Keratinocyte (primary cell): ENCODE measurements around the gene UBR2. TPM values are rescaled to one million over a fixed set of nuclear protein-coding genes. Genes with fewer than 3 reads are reported as not detected.
A peak's percentile ranks its signal among the peaks of the same experiment; 100 is the strongest.

Source experiments
- DNase-seq: peaks from one replicate; pipeline ENCODE4 v3.0.0-alpha.2; 2011; ENCODE audit warnings: low read depth, missing footprints, low spot score
- FAIRE-seq: peaks from 2 replicates; lab custom pipeline; 2011; peaks lifted over from hg19 to GRCh38; lab: Jason Lieb, UNC
- H2AFZ ChIP-seq: 2 replicates; pipeline ENCODE4 v1.6.0; 2012; ENCODE audit warnings: low read length, control low read depth, inconsistent platforms; ENCODE audit not compliant: control insufficient read depth
- H3K27ac ChIP-seq: 2 replicates; pipeline ENCODE4 v1.5.1; 2011; ENCODE audit warnings: low read length; ENCODE audit not compliant: control insufficient read depth, insufficient read depth
- H3K27me3 ChIP-seq: 3 replicates; pipeline ENCODE4 v1.6.0; 2011; ENCODE audit warnings: low read length; ENCODE audit not compliant: control insufficient read depth, insufficient read depth; ENCODE audit errors: extremely low read depth
- H3K36me3 ChIP-seq, 2 experiments: 2 replicates in 1 of 2; 3 replicates in 1 of 2; pipeline ENCODE4 v1.5.1; 2011; ENCODE audit warnings: low read length in 2 of 2, mild to moderate bottlenecking in 1 of 2; ENCODE audit not compliant: control insufficient read depth in 2 of 2, insufficient read depth in 2 of 2; ENCODE audit errors: extremely low read depth in 1 of 2
- H3K4me1 ChIP-seq: 3 replicates; pipeline ENCODE4 v1.5.1; 2011; ENCODE audit warnings: low read length; ENCODE audit not compliant: control insufficient read depth, insufficient read depth; ENCODE audit errors: extremely low read depth
- H3K4me2 ChIP-seq: 3 replicates; pipeline ENCODE4 v1.6.0; 2011; ENCODE audit warnings: low read depth, low read length; ENCODE audit not compliant: control insufficient read depth, insufficient read depth; ENCODE audit errors: extremely low read depth
- H3K4me3 ChIP-seq, 3 experiments: fragments of 200-600 bp in 1 of 3; sonication (generic) in 1 of 3; 2 replicates in 2 of 3; 3 replicates in 1 of 3; pipeline ENCODE4 v1.5.1; 2011 to 2016; ENCODE audit warnings: low read length in 3 of 3, mild to moderate bottlenecking in 3 of 3, control low read depth in 2 of 3, inconsistent platforms in 1 of 3, low read depth in 1 of 3, mixed read lengths in 1 of 3, mixed run types in 1 of 3, moderate library complexity in 1 of 3; ENCODE audit not compliant: control insufficient read depth in 2 of 3, insufficient read depth in 2 of 3; ENCODE audit errors: extremely low read depth in 1 of 3
- H3K79me2 ChIP-seq: 2 replicates; pipeline ENCODE4 v1.6.0; 2012; ENCODE audit warnings: low read length; ENCODE audit not compliant: control insufficient read depth, insufficient read depth
- H3K9ac ChIP-seq: 3 replicates; pipeline ENCODE4 v1.6.0; 2011; ENCODE audit warnings: low read length; ENCODE audit not compliant: control insufficient read depth, insufficient read depth; ENCODE audit errors: extremely low read depth
- H3K9me1 ChIP-seq: 3 replicates; pipeline ENCODE4 v1.6.0; 2011; ENCODE audit warnings: low read length; ENCODE audit not compliant: control insufficient read depth, insufficient read depth; ENCODE audit errors: extremely low read depth
- H3K9me3 ChIP-seq: 2 replicates; pipeline ENCODE4 v1.5.1; 2012; ENCODE audit warnings: low read depth, low read length; ENCODE audit not compliant: control insufficient read depth
- H4K20me1 ChIP-seq: 3 replicates; pipeline ENCODE4 v1.6.0; 2011; ENCODE audit warnings: low read length; ENCODE audit not compliant: control insufficient read depth, insufficient read depth; ENCODE audit errors: extremely low read depth
- CTCF ChIP-seq, 3 experiments: IDR thresholded peaks in 1 of 3; conservative IDR thresholded peaks in 1 of 3; optimal IDR thresholded peaks in 1 of 3; 2 replicates in 2 of 3; 3 replicates in 1 of 3; pipeline versions ENCODE3 to v1.5.1; 2011; ENCODE audit warnings: low read length in 3 of 3, mild to moderate bottlenecking in 3 of 3, moderate library complexity in 2 of 3, control low read depth in 1 of 3, inconsistent platforms in 1 of 3; ENCODE audit not compliant: insufficient read depth in 2 of 3; ENCODE audit errors: extremely low read depth in 1 of 3
- EZH2 ChIP-seq: IDR thresholded peaks from one replicate; pipeline ENCODE4 v1.6.1; 2012; ENCODE audit warnings: inconsistent platforms, mild to moderate bottlenecking, low read length, moderate library complexity
- dilution Hi-C: fragments of 300-500 bp; cut with MboI; formaldehyde crosslinking; loops from one replicate; pipeline ENCODE4 v1.7.0; 2020; ENCODE audit warnings: low sequenced_read_pairs; ENCODE audit not compliant: extremely low pct_ligation_motif_present
- polyA plus RNA-seq, 5 experiments: library from polyadenylated mRNA; depleted of rRNA in 3 of 5; stranded (reverse) in 3 of 5; stranded (forward) in 1 of 5; unstranded in 1 of 5; fragments of >200 nt; gene quantifications; 1 replicate in 1 of 5; 2 replicates in 3 of 5; 3 replicates in 1 of 5; pipeline versions ENCODE4 v1.2.1 to v1.2.3, GENCODE V29; 2011 to 2012; ENCODE audit warnings: missing spikeins in 2 of 5, low read depth in 1 of 5, low replicate concordance in 1 of 5

The UBR2 gene
- polyA plus RNA-seq, 1 donor (not counting 4 experiments of a cell fraction or from before 2014, with no cell fraction given) = 21.6 TPM

GRCh38 chr6:42715871-42716270 lies 152.0 kb downstream of the UBR2 start:
- no peaks in the 10 kb centered on the region for H4K20me1 ChIP-seq
- dilution Hi-C loops = no loop called here
- DNase-seq = no peak

GRCh38 chr6:42720739-42721138 lies 156.9 kb downstream of the UBR2 start:
- no peaks in the 10 kb centered on the region for H3K9me3 ChIP-seq
- no peak overlapping the region for H3K4me3 ChIP-seq
- H2AFZ ChIP-seq = no peak overlapping the region
- H3K4me1 ChIP-seq = peaks cover 5% of the 10 kb centered on the region
- H3K79me2 ChIP-seq = no peaks in the 10 kb centered on the region
- no peaks in the 10 kb centered on the region for H4K20me1 ChIP-seq
- FAIRE-seq = peak; percentile 9
- no peaks in the 10 kb centered on the region for H3K9me1 ChIP-seq
- no peaks in the 10 kb centered on the region for H3K36me3 ChIP-seq
- TF ChIP-seq EZH2 = no peak
- no peak for TF ChIP-seq CTCF (optimal IDR thresholded peaks at IDR 0.05 in 1 of 3, IDR thresholded peaks at IDR 0.05 in 1 of 3, conservative IDR thresholded peaks at IDR 0.05 in 1 of 3; ENCODE audit: extremely low read depth in 1 of 3, insufficient read depth in 2 of 3, low read length in 3 of 3)
- dilution Hi-C loops = no loop called here
- H3K27me3 ChIP-seq = no peaks in the 10 kb centered on the region
- H3K9ac ChIP-seq = no peak overlapping the region
- H3K27ac ChIP-seq = no peak overlapping the region
- DNase-seq = no peak
- no peak overlapping the region for H3K4me2 ChIP-seq

More at GRCh38 chr6:42715871-42716270, 152.0 kb downstream of the UBR2 start:
- Histone ChIP-seq H3K9ac (no peak overlapping the region), H3K27ac (no peak overlapping the region), H2AFZ (no peak overlapping the region), H3K9me1 (no peaks in the 10 kb centered on the region), H3K79me2 (no peaks in the 10 kb centered on the region), H3K4me3 (no peak overlapping the region), H3K4me1 (peaks cover 15% of the 10 kb centered on the region), H3K4me2 (no peak overlapping the region), H3K27me3 (no peaks in the 10 kb centered on the region), H3K36me3 (no peaks in the 10 kb centered on the region), H3K9me3 (peaks cover 2% of the 10 kb centered on the region)
- no peak for FAIRE-seq
- TF ChIP-seq EZH2 = no peak
- TF ChIP-seq CTCF (optimal IDR thresholded peaks at IDR 0.05 in 1 of 3, IDR thresholded peaks at IDR 0.05 in 1 of 3, conservative IDR thresholded peaks at IDR 0.05 in 1 of 3; ENCODE audit: extremely low read depth in 1 of 3, insufficient read depth in 2 of 3, low read length in 3 of 3) = no peak
